ENCODE results near the gene DHX32.

GRCh38 chr10:125843603-125844329, 37.3 kb downstream of the DHX32 start:
- TF ChIP-seq EZH2 (IDR thresholded peaks at IDR 0.05; ENCODE audit: insufficient read depth, low read length), result no peak
- TF ChIP-seq CTCF (IDR thresholded peaks at IDR 0.05; ENCODE audit: insufficient read depth, low read depth, low read length), result no peak
